GM19452 (cell line): ENCODE measurements around the gene CCDC69.
A peak's percentile ranks its signal among the peaks of the same experiment; 100 is the strongest.
"Not testable (repeated sequence)": the region's sequence is repeated elsewhere in the genome, so short reads cannot be mapped to it uniquely, and the experiment has no call there.

Source experiments
- ATAC-seq: cut with Tn5 transposase; IDR thresholded peaks from one replicate; pipeline ENCODE4 v1.9.1; 2021; ENCODE audit not compliant: unreplicated experiment

The CCDC69 gene, protein sequence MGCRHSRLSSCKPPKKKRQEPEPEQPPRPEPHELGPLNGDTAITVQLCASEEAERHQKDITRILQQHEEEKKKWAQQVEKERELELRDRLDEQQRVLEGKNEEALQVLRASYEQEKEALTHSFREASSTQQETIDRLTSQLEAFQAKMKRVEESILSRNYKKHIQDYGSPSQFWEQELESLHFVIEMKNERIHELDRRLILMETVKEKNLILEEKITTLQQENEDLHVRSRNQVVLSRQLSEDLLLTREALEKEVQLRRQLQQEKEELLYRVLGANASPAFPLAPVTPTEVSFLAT

DNA sequence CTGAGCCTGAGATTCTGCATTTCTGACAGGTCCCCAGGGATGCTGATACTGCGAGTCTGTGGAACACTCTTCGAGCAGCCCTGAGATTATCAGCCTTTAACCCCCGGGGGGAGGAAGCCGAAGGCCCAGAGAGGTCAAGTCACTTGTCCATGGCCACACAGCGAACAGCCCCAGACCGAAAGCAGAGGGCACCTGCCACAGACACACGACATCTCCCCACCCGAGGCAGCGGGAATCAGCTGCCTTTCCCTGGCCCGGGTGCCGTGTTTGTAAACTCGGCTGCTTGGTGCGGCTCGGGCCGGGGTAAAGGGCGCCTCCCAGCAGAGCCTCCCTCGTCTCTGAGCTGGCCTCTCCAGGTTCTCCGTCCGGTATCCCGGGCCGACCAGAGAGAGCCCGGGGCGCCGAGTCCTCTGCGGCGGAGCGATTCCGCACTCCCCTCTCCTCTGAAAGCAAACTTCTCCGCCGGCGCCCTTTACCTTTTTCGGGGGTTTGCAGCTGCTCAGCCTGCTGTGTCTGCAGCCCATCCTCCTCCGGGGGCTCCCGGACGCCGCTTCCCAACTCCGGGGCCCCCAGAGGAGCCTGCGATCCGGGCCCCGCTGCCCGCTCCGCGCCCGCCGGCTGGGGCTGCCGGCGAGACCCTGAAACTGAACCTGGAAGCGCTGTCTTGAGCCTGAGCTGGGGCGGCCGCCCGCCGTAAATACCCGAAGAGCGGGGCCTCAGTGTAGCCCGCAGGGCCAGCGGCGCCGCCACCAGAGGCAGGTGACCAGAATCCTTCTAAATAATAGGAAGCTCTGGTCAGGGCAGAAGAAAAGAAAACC, at the start of gene CCDC69:
TSS of gene CCDC69 (minus strand) at position 646 of the 818 bp plus-strand sequence. CDS start at position 524, 122 bp downstream.
- peak; percentile 80 for ATAC-seq

- ATAC-seq = no peak
These were observed 47.4 kb upstream of the CCDC69 start for GRCh38 chr5:151271336-151271735.

DNA sequence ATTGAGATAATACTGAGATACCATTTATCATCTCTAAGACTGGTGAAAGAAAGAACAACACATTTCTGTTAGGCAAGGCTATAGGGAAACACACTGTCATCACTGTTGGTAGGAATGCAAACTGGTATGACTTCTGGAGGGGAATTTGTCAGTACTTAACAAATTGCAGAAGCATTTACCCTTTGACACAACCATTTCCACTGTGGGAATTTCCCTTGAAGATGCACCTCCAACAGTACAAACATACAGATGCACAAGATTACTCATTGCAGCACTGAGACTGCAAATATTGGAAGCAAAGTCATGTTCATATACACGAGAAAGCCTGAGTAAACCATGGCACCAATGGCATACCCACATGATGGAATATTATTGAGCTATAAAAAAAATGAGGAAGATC, 46.7 kb upstream of the CCDC69 start:
- ATAC-seq = peak; percentile 87

- no peak for ATAC-seq
These were observed 43.8 kb upstream of the CCDC69 start for GRCh38 chr5:151267491-151268260.

GRCh38 chr5:151264113-151264512, 40.2 kb upstream of the CCDC69 start:
- ATAC-seq = peak; percentile 42

DNA sequence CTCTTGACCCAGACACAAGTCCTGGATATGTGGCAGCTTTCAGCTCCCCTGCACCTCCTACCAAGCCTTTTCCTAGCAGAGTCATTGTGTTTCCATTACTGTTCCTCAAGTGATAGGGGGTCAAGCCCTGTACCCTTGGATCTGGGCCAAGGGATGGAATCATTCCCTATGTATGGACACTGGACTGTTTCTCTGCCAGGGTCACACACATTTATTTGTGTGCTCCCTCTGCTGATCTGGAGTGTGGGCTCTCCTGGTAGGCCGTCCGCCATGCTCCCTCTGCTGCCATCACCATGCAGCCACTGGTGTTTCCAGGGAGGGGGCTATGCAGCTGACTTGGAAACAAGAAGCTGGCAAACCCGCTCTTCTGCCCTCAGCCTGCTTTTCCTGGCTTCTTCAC, 38.6 kb upstream of the CCDC69 start:
- ATAC-seq = no peak

- no peak for ATAC-seq
These were observed 36.0 kb upstream of the CCDC69 start for GRCh38 chr5:151259931-151260330.

GRCh38 chr5:151258816-151259215, 34.9 kb upstream of the CCDC69 start:
- no peak for ATAC-seq

DNA sequence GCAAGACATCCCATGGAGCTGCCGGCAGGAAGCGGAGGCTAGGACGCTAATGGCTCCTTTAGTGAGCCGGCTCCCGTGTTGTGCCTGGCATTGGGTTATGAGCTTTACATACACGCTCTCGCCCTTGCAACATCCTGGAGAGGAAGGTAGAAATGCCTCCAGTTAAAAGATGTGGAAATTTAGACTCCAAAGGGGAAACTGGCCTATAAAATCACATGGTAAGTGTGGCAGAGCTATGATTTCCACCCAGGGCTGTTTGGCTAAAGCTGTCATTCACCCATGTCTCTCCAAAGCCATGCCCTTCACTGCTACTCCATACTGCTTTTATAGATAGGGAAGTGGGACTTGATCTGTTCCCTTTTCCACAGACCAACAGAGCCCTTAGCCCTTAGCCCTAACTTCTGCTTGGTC, 34.3 kb upstream of the CCDC69 start:
- ATAC-seq = no peak

DNA sequence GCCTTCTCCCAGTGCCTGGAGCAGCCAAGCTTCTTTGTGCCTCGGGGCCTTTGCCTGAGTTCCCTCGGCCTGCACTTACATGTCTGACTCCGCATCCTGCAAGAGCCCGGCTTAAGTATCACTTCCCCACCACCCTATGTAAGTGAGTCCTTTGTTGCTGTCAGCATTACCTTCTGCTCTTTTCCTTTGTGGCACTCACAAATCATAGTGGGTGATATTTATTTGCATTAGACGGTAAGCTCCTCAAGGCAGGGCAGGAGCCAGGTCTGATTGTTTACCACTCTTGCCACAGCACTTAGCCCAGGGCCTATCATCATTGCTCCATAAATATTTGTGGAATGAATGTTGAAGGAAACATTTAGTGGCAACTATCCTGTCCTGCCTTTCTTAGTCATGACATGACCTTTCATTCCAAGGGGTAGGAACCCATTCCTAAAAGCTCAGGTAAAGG, 33.9 kb upstream of the CCDC69 start:
- peak; percentile 31 for ATAC-seq

GRCh38 chr5:151255621-151256286, 31.9 kb upstream of the CCDC69 start:
- peak; percentile 42 for ATAC-seq

DNA sequence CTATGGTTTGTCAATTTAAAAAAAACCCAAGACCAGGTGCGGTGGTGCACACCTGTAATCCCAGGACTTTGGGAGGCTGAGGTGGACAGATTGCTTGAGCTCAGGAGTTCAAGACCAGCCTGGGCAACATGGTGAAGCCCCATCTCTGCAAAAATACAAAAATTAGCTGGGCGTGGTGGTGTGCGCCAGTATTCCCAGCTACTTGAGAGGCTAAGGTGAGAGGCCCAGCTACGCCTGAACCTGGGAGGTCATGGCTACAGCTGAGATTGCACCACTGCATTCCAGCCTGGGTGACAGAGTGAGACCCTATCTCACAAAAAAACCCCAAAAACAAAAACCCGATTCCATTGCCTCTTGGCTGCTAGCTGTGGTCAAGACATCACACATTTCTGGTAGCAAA, 31.1 kb upstream of the CCDC69 start:
- not testable (repeated sequence) for ATAC-seq

GRCh38 chr5:151254556-151254955, 30.7 kb upstream of the CCDC69 start:
- ATAC-seq = no peak

DNA sequence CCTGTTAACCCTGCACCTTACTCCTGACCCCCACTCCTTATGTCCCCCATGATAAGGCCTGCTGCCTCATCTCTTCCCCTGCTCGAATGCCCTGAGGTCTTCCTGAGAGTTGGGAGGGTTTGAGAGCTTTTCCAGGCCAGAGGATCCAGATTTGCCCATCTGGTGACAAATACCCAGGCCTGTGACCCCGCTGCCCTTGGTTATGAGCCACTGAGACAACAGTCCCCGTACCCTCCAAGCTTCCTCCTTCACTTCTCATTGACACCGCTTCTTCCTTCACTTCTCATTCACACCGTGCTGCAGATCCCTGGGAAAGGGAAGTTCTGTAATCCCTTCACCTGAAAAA, 29.7 kb upstream of the CCDC69 start:
- no peak for ATAC-seq

GRCh38 chr5:151252762-151253604, 29.1 kb upstream of the CCDC69 start, which contains the start of gene GM2A:
Gene GM2A (plus strand): TSS chr5:151253185. CDS start chr5:151253217, 32 bp downstream.
- ATAC-seq = peak; percentile 73

DNA sequence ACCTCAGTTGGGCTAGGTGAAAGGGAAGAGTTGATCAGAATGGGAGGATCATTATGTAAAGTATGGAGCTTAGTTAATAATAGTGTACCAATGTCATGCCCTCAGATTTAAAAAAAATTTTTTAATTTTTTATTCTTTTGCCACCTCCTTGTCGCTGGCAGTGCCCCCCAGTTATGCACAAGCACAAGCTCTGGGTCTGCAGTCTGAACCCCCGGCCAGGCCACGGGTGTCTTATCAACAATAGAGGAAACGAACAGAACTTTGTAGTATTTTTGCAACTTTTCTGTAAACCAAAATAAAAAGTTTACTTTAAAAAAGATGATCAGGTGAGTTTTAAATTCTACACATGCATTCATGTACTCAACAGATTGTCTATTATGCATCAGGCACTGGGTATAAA, 27.7 kb upstream of the CCDC69 start:
- ATAC-seq = no peak

GRCh38 chr5:151251001-151251551, 27.2 kb upstream of the CCDC69 start:
- ATAC-seq = no peak

- ATAC-seq = no peak
These were observed 26.6 kb upstream of the CCDC69 start for GRCh38 chr5:151250346-151251000.

GRCh38 chr5:151249281-151249680, 25.4 kb upstream of the CCDC69 start:
- no peak for ATAC-seq
